H1 (cell line): ENCODE data around the gene OR13A1. TPM values are rescaled to one million over a fixed set of nuclear protein-coding genes. Genes with fewer than 3 reads are reported as not detected.
"Not testable (repeated sequence)": the region's sequence is repeated elsewhere in the genome, so short reads cannot be mapped to it uniquely, and the experiment has no call there.

ENCODE experiments used
- CTCF ChIA-PET: fragments of 300-600 bp; sonication (Branson Sonifier 250); formaldehyde crosslinking; loops from one replicate; lab custom pipeline; 2021; ENCODE audit not compliant: partially characterized antibody; lab: Charles Lee
- POLR2A ChIA-PET: fragments of 300-600 bp; sonication (Branson Sonifier 250); formaldehyde crosslinking; loops from one replicate; lab custom pipeline; 2021; ENCODE audit warnings: inconsistent platforms; ENCODE audit not compliant: partially characterized antibody; lab: Charles Lee
- DNase-seq, 2 experiments: peaks; one replicate each; pipeline versions ENCODE4 v3.0.0 to v3.0.0-alpha.2; 2010 to 2022; ENCODE audit warnings: low spot score in 2 of 2, low read depth in 1 of 2, mixed read lengths in 1 of 2
- FAIRE-seq: peaks from 2 replicates; lab custom pipeline; 2011; peaks lifted over from hg19 to GRCh38; lab: Jason Lieb, UNC
- H2AFZ ChIP-seq: 2 replicates; pipeline ENCODE4 v1.8.1; 2012; ENCODE audit warnings: low read length, inconsistent platforms
- H2AK5ac ChIP-seq: 2 replicates; pipeline ENCODE4 v1.6.1; 2013; ENCODE audit warnings: low read depth, low read length
- H2BK120ac ChIP-seq: replicated peaks from 2 replicates; pipeline ENCODE3; 2013; ENCODE audit warnings: low read depth, low read length, inconsistent platforms
- H2BK12ac ChIP-seq: 2 replicates; pipeline ENCODE4 v1.6.1; 2013; ENCODE audit warnings: low read depth, low read length
- H2BK15ac ChIP-seq: 2 replicates; pipeline ENCODE4 v1.6.1; 2013; ENCODE audit warnings: low read length
- H2BK20ac ChIP-seq: 2 replicates; pipeline ENCODE4 v1.6.1; 2013; ENCODE audit warnings: low read length
- H2BK5ac ChIP-seq: 2 replicates; pipeline ENCODE4 v1.6.1; 2013; ENCODE audit warnings: low read depth, low read length
- H3K14ac ChIP-seq: 2 replicates; pipeline ENCODE4 v1.6.1; 2013; ENCODE audit warnings: inconsistent platforms; ENCODE audit not compliant: insufficient read length
- H3K18ac ChIP-seq: 2 replicates; pipeline ENCODE4 v1.6.1; 2013; ENCODE audit warnings: low read length; ENCODE audit errors: extremely low read depth
- H3K23ac ChIP-seq: 2 replicates; pipeline ENCODE4 v1.6.1; 2013; ENCODE audit warnings: inconsistent platforms; ENCODE audit not compliant: insufficient read length
- H3K23me2 ChIP-seq: 2 replicates; pipeline ENCODE4 v1.6.1; 2013; ENCODE audit warnings: low read depth, low read length
- H3K27ac ChIP-seq: 2 replicates; pipeline ENCODE4 v1.6.1; 2011; ENCODE audit warnings: low read depth, low read length, inconsistent platforms
- H3K27me3 ChIP-seq, 4 experiments: replicated peaks in 1 of 4; 1 replicate in 1 of 4; 2 replicates in 3 of 4; pipeline versions ENCODE4 v1.6.1 to v1.8.1; 2011 to 2013; ENCODE audit warnings: low read length in 3 of 4, mild to moderate bottlenecking in 3 of 4, inconsistent platforms in 2 of 4, mixed read lengths in 2 of 4, moderate library complexity in 1 of 4; ENCODE audit not compliant: control insufficient read depth in 3 of 4, insufficient read depth in 3 of 4; ENCODE audit errors: extremely low read depth in 1 of 4
- H3K36me3 ChIP-seq, 4 experiments: 2 replicates each; pipeline versions ENCODE4 v1.6.1 to v1.8.1; 2011 to 2013; ENCODE audit warnings: mild to moderate bottlenecking in 4 of 4, low read length in 3 of 4, moderate library complexity in 2 of 4, control low read depth in 1 of 4, inconsistent platforms in 1 of 4; ENCODE audit not compliant: insufficient read depth in 4 of 4, control insufficient read depth in 2 of 4
- H3K4ac ChIP-seq: replicated peaks from 2 replicates; pipeline ENCODE3; 2013; ENCODE audit warnings: low read length, low read depth, mixed read lengths, inconsistent platforms; ENCODE audit not compliant: insufficient read length
- H3K4me1 ChIP-seq, 4 experiments: replicated peaks in 1 of 4; 1 replicate in 1 of 4; 2 replicates in 3 of 4; pipeline versions ENCODE4 v1.6.1 to v1.8.1; 2011 to 2013; ENCODE audit warnings: low read length in 3 of 4, inconsistent platforms in 2 of 4, mixed read lengths in 1 of 4; ENCODE audit not compliant: insufficient read depth in 4 of 4, control insufficient read depth in 3 of 4
- H3K4me2 ChIP-seq, 2 experiments: 2 replicates each; pipeline versions ENCODE4 v1.6.1 to v1.8.1; 2011 to 2013; ENCODE audit warnings: low read depth in 2 of 2, low read length in 2 of 2, control low read depth in 1 of 2, inconsistent platforms in 1 of 2, mild to moderate bottlenecking in 1 of 2; ENCODE audit not compliant: insufficient read depth in 1 of 2
- H3K4me3 ChIP-seq, 4 experiments: fragments of 200-600, 300-600 bp in 1 of 4; sonication (generic), shearing (Covaris generic), sonication (Bioruptor Twin) in 1 of 4; 2 replicates each; pipeline versions ENCODE4 v1.5.1 to v1.8.1; 2011 to 2016; ENCODE audit warnings: low read length in 4 of 4, low read depth in 3 of 4, control low read depth in 2 of 4, inconsistent platforms in 2 of 4, mild to moderate bottlenecking in 2 of 4, mixed read lengths in 1 of 4, moderate library complexity in 1 of 4; ENCODE audit not compliant: insufficient read depth in 2 of 4; ENCODE audit errors: extremely low read depth in 1 of 4
- H3K56ac ChIP-seq: replicated peaks from 2 replicates; pipeline ENCODE3; 2013; ENCODE audit warnings: low read depth, mild to moderate bottlenecking, mixed read lengths, low read length, inconsistent platforms; ENCODE audit not compliant: insufficient read length
- H3K79me1 ChIP-seq: 2 replicates; pipeline ENCODE4 v1.6.1; 2013; ENCODE audit warnings: low read depth, low read length, control low read depth
- H3K79me2 ChIP-seq, 2 experiments: 2 replicates each; pipeline versions ENCODE4 v1.6.1 to v1.8.1; 2012 to 2013; ENCODE audit warnings: low read length in 2 of 2, mild to moderate bottlenecking in 2 of 2, inconsistent platforms in 1 of 2; ENCODE audit not compliant: insufficient read depth in 2 of 2, control insufficient read depth in 1 of 2
- H3K9ac ChIP-seq, 4 experiments: replicated peaks in 1 of 4; 1 replicate in 1 of 4; 2 replicates in 3 of 4; pipeline versions ENCODE4 v1.6.1 to v1.8.1; 2011 to 2013; ENCODE audit warnings: low read depth in 3 of 4, low read length in 3 of 4, control low read depth in 2 of 4, mild to moderate bottlenecking in 2 of 4, moderate library complexity in 2 of 4, inconsistent platforms in 1 of 4; ENCODE audit errors: extremely low read depth in 1 of 4
- H3K9me3 ChIP-seq, 2 experiments: 2 replicates each; pipeline versions ENCODE4 v1.6.1 to v1.8.1; 2012 to 2013; ENCODE audit warnings: mild to moderate bottlenecking in 2 of 2, moderate library complexity in 2 of 2, control low read depth in 1 of 2, inconsistent platforms in 1 of 2, low read depth in 1 of 2, low read length in 1 of 2, mixed read lengths in 1 of 2; ENCODE audit not compliant: insufficient read depth in 2 of 2
- H4K20me1 ChIP-seq, 2 experiments: replicated peaks in 1 of 2; 2 replicates each; pipeline versions ENCODE3 to v1.8.1; 2011 to 2013; ENCODE audit warnings: inconsistent platforms in 2 of 2, low read length in 2 of 2, mild to moderate bottlenecking in 1 of 2; ENCODE audit not compliant: insufficient read depth in 2 of 2, control insufficient read depth in 1 of 2
- H4K5ac ChIP-seq: 2 replicates; pipeline ENCODE4 v1.6.1; 2013; ENCODE audit warnings: low read length, low read depth, mixed read lengths, inconsistent platforms; ENCODE audit not compliant: insufficient read length
- H4K8ac ChIP-seq: 2 replicates; pipeline ENCODE4 v1.8.0; 2013; ENCODE audit warnings: mild to moderate bottlenecking, moderate library complexity, low read length, inconsistent platforms; ENCODE audit not compliant: insufficient read depth; ENCODE audit errors: extremely low read depth
- H4K91ac ChIP-seq: replicated peaks from 2 replicates; pipeline ENCODE3; 2013; ENCODE audit warnings: low read length, mixed read lengths, inconsistent platforms; ENCODE audit not compliant: insufficient read length
- CHD1 ChIP-seq: IDR thresholded peaks from 2 replicates; pipeline ENCODE4 v1.6.1; 2012; ENCODE audit warnings: low read depth, low read length, improper control_type of control experiment
- FOSL1 ChIP-seq: IDR thresholded peaks from 2 replicates; pipeline ENCODE4 v1.6.1; 2011; ENCODE audit warnings: mild to moderate bottlenecking, low read depth, low read length, moderate library complexity; ENCODE audit not compliant: insufficient read depth
- KDM1A ChIP-seq: fragments of 200-600, 300-600 bp; sonication (generic); IDR thresholded peaks from 2 replicates; pipeline ENCODE4 v1.7.1; 2016; ENCODE audit warnings: mild to moderate bottlenecking, low read length, borderline replicate concordance
- SIX5 ChIP-seq: IDR thresholded peaks from 2 replicates; pipeline ENCODE4 v1.6.1; 2011; ENCODE audit warnings: mild to moderate bottlenecking, low read depth, low read length
- SP2 ChIP-seq: IDR thresholded peaks from 2 replicates; pipeline ENCODE4 v1.6.1; 2012; ENCODE audit warnings: mild to moderate bottlenecking, low read length, inconsistent platforms
- SRF ChIP-seq: IDR thresholded peaks from 2 replicates; pipeline ENCODE4 v1.6.1; 2011; ENCODE audit warnings: mild to moderate bottlenecking, low read depth, low read length, moderate library complexity
- TAF7 ChIP-seq: optimal IDR thresholded peaks from 2 replicates; pipeline ENCODE3; 2011; ENCODE audit warnings: low read depth, mild to moderate bottlenecking, inconsistent platforms, low read length, moderate library complexity, borderline replicate concordance
- TBP ChIP-seq: IDR thresholded peaks from 2 replicates; pipeline ENCODE4 v1.6.1; 2011; ENCODE audit warnings: low read depth, low read length, improper control_type of control experiment
- USF2 ChIP-seq: IDR thresholded peaks from 2 replicates; pipeline ENCODE4 v1.6.1; 2011; ENCODE audit warnings: low read length, improper control_type of control experiment
- WGBS, 2 experiments: shearing (Covaris generic) in 1 of 2; methylation state at CpG; one replicate each; pipeline versions ENCODE4 v1.1.6 to v1.1.7; 2013 to 2015; ENCODE audit warnings: low lambda C conversion rate in 2 of 2, mixed read lengths in 2 of 2, inconsistent platforms in 1 of 2, low coverage in 1 of 2, missing lambda C conversion rate in 1 of 2; ENCODE audit not compliant: insufficient replicate concordance in 2 of 2, insufficient coverage in 1 of 2, insufficient read length in 1 of 2; ENCODE audit errors: extremely low coverage in 1 of 2, missing lambda C conversion rate in 1 of 2; 5-methylcytosine and 5-hydroxymethylcytosine counted together
- polyA plus RNA-seq, 7 experiments: library from polyadenylated mRNA; depleted of rRNA in 3 of 7; stranded (reverse) in 5 of 7; unstranded in 2 of 7; fragments of >200 nt in 5 of 7; fragments of 200-250 nt in 2 of 7; gene quantifications; 1 replicate in 5 of 7; 2 replicates in 1 of 7; 4 replicates in 1 of 7; pipeline versions ENCODE4 v1.2.1 to v1.2.3, GENCODE V29; 2011 to 2013; ENCODE audit warnings: missing spikeins in 2 of 7, mixed read lengths in 2 of 7
- total RNA-seq: library from RNA; stranded (reverse); fragmentation: NEBNext Ultra II Directional; extraction: Animal tissue kit (Norgen Biotek cat#: 25700); gene quantifications from 2 replicates; pipeline ENCODE4 v1.2.1, GENCODE V29; 2021

OR13A1 gene
- total and polyA plus RNA-seq, 2 of the 8 experiments (the other 6 are each of a cell fraction or from before 2014, with no cell fraction given): 0.53 TPM; not detected in 1

GRCh38 chr10:45339894-45340293 is 24.5 kb upstream of the OR13A1 start (continued):
- TF ChIP-seq USF2: no peak
- TF ChIP-seq CHD1: no peak
- no peak for TF ChIP-seq SRF
- no peak for TF ChIP-seq FOSL1
- TF ChIP-seq TAF7: no peak
- TF ChIP-seq KDM1A: no peak
- TF ChIP-seq TBP: no peak
- no peak for TF ChIP-seq SIX5
- TF ChIP-seq SP2: no peak

- H3K14ac ChIP-seq, H3K23ac ChIP-seq, H2BK20ac ChIP-seq, H2BK15ac ChIP-seq, H3K4me1 ChIP-seq, H2BK120ac ChIP-seq, H3K9me3 ChIP-seq, DNase-seq, H4K20me1 ChIP-seq, H3K4me2 ChIP-seq, H3K56ac ChIP-seq, H3K4me3 ChIP-seq, H2BK5ac ChIP-seq, H3K18ac ChIP-seq, H2AFZ ChIP-seq, H3K79me2 ChIP-seq, H3K36me3 ChIP-seq, H3K27me3 ChIP-seq, H4K91ac ChIP-seq, H3K4ac ChIP-seq, H3K23me2 ChIP-seq, H2BK12ac ChIP-seq, H3K9ac ChIP-seq, H3K79me1 ChIP-seq, H3K27ac ChIP-seq, POLR2A ChIA-PET, H2AK5ac ChIP-seq, FAIRE-seq, H4K5ac ChIP-seq, H4K8ac ChIP-seq: not testable (repeated sequence)
- 87% methylated on average over 3 of the region's 3 CpGs; no CpG with 5 or more reads in 1 of the 2 experiments for WGBS, 2 experiments
- CTCF ChIA-PET: interaction anchor here (1.2 kb wide), 1 partner anchor 82 kb away, joined by 3 read pairs; no protein-coding TSS in a partner anchor
These were observed 16.4 kb upstream of the OR13A1 start for GRCh38 chr10:45331824-45332223.
